OCI-LY7 (cell line): ENCODE measurements around the gene VPS72. TPM values are rescaled to one million over a fixed set of nuclear protein-coding genes. Genes with fewer than 3 reads are reported as not detected.

ENCODE experiments used
- BruUV-seq: library from RNA; stranded (reverse); fragments of 400-500 nt; replicated peaks from 2 replicates; lab custom pipeline; 2021; lab: Mats Ljungman, UMichigan
- CTCF ChIA-PET: fragments of 300-600 bp; sonication (Branson Sonifier 250); formaldehyde crosslinking; loops from one replicate; lab custom pipeline; 2022; ENCODE audit warnings: antibody characterized with exemption; ENCODE audit not compliant: unreplicated experiment; lab: Charles Lee
- POLR2A ChIA-PET: fragments of 300-600 bp; sonication (Branson Sonifier 250); formaldehyde crosslinking; loops from one replicate; lab custom pipeline; 2022; ENCODE audit warnings: antibody characterized with exemption; lab: Charles Lee
- DNase-seq: peaks from one replicate; pipeline ENCODE4 v3.0.0-alpha.2; 2015; ENCODE audit warnings: low spot score
- H2AFZ ChIP-seq: fragments of 200-600 bp; sonication (generic), shearing (Covaris generic); 2 replicates; pipeline ENCODE4 v1.6.1; 2014; ENCODE audit warnings: mild to moderate bottlenecking, antibody characterized with exemption, low read length, moderate library complexity
- H3K27ac ChIP-seq: fragments of 200-600 bp; sonication (generic); 2 replicates; pipeline ENCODE4 v1.5.1; 2014; ENCODE audit warnings: mixed run types, low read depth, mild to moderate bottlenecking, moderate library complexity, low read length, inconsistent platforms; ENCODE audit not compliant: poor library complexity, severe bottlenecking
- H3K36me3 ChIP-seq: fragments of 200-600 bp; sonication (generic); 2 replicates; pipeline ENCODE4 v1.6.1; 2014; ENCODE audit warnings: mild to moderate bottlenecking, antibody characterized with exemption, low read length, moderate library complexity, mixed read lengths; ENCODE audit not compliant: insufficient read depth
- H3K4me1 ChIP-seq: fragments of 200-600 bp; sonication (generic); 2 replicates; pipeline ENCODE4 v1.5.1; 2014; ENCODE audit warnings: mild to moderate bottlenecking, low read length; ENCODE audit not compliant: insufficient read depth, poor library complexity, severe bottlenecking
- H3K4me2 ChIP-seq: fragments of 200-600 bp; sonication (generic); 2 replicates; pipeline ENCODE4 v1.6.1; 2014; ENCODE audit warnings: mild to moderate bottlenecking, low read length
- H3K4me3 ChIP-seq: fragments of 200-600 bp; sonication (generic); 2 replicates; pipeline ENCODE4 v1.5.1; 2014; ENCODE audit warnings: mild to moderate bottlenecking, low read depth, low read length; ENCODE audit not compliant: poor library complexity, severe bottlenecking
- H3K79me2 ChIP-seq: fragments of 200-600 bp; sonication (generic); 2 replicates; pipeline ENCODE4 v1.6.1; 2016; ENCODE audit warnings: low read depth, mild to moderate bottlenecking, low read length, moderate library complexity, mixed read lengths; ENCODE audit not compliant: insufficient read depth
- H3K9me2 ChIP-seq: fragments of 200-600 bp; sonication (generic); 2 replicates; pipeline ENCODE4 v1.6.1; 2016; ENCODE audit warnings: mild to moderate bottlenecking, low read length, mixed read lengths; ENCODE audit not compliant: insufficient read depth
- H3K9me3 ChIP-seq: fragments of 200-600 bp; sonication (generic); 2 replicates; pipeline ENCODE4 v1.6.1; 2014; ENCODE audit warnings: mild to moderate bottlenecking, mixed run types, low read length, mixed read lengths
- H4K20me1 ChIP-seq: fragments of 200-600 bp; sonication (generic); 2 replicates; pipeline ENCODE4 v1.6.1; 2014; ENCODE audit warnings: mild to moderate bottlenecking, antibody characterized with exemption, low read length, moderate library complexity, mixed read lengths; ENCODE audit not compliant: insufficient read depth
- CTCF ChIP-seq: fragments of 200-600 bp; sonication (generic); conservative IDR thresholded peaks from 2 replicates; pipeline ENCODE4 v1.5.1; 2014; ENCODE audit warnings: mild to moderate bottlenecking, antibody characterized with exemption, low read length, moderate library complexity, mixed read lengths
- EZH2phosphoT487 ChIP-seq: fragments of 200-600 bp; sonication (generic); IDR thresholded peaks from 2 replicates; pipeline ENCODE4 v1.6.1; 2018; ENCODE audit warnings: low read depth, borderline replicate concordance, mild to moderate bottlenecking, mixed run types, antibody characterized with exemption, low read length, moderate library complexity, mixed read lengths
- intact Hi-C: fragments of 100-400 bp; cut with micrococcal nuclease; formaldehyde crosslinking; loops from one replicate; pipeline ENCODE4 v1.10.0; 2022; ENCODE audit not compliant: unreplicated experiment
- total RNA-seq, 2 experiments: library from RNA; depleted of rRNA in 1 of 2; stranded (reverse); fragments of >200 nt in 1 of 2; shearing (Covaris generic) in 1 of 2; gene quantifications; 2 replicates each; pipeline ENCODE4 v1.2.3, GENCODE V29; 2014 to 2022

VPS72 gene
- total RNA-seq, 2 experiments from 2014 or later: 51.1 to 54.3 TPM

GRCh38 chr1:151237678-151238466 lies 47.9 kb upstream of the VPS72 start:
- peak overlapping the region; percentile 10; the same call in 1 of the 2 replicates for H3K4me2 ChIP-seq
- H3K36me3 ChIP-seq: peaks cover 99% of the 10 kb centered on the region
- H3K4me1 ChIP-seq: peaks cover 13% of the 10 kb centered on the region
- H3K9me2 ChIP-seq: no peaks in the 10 kb centered on the region
- BruUV-seq: no TSS peak
- ChIA-PET CTCF (no interaction called here), POLR2A (interaction anchor here (1.6 kb wide), 1 partner anchor 11 kb away, joined by 3 read pairs; no protein-coding TSS in a partner anchor)
- H3K9me3 ChIP-seq: no peaks in the 10 kb centered on the region
- peak; percentile 46 for DNase-seq
- no peak overlapping the region for H2AFZ ChIP-seq
- TF ChIP-seq EZH2phosphoT487: no peak
- no peak for TF ChIP-seq CTCF
- H3K4me3 ChIP-seq: no peak overlapping the region
- H3K27ac ChIP-seq: peak overlapping the region; percentile 34
- no peaks in the 10 kb centered on the region for H3K79me2 ChIP-seq
- intact Hi-C loops: no loop called here
- H4K20me1 ChIP-seq: no peaks in the 10 kb centered on the region

- DNase-seq: no peak
- Histone ChIP-seq H3K27ac (no peak overlapping the region), H3K36me3 (peaks cover 99% of the 10 kb centered on the region), H3K9me3 (no peaks in the 10 kb centered on the region), H3K4me2 (no peak overlapping the region), H3K79me2 (no peaks in the 10 kb centered on the region), H3K4me3 (no peak overlapping the region), H4K20me1 (no peaks in the 10 kb centered on the region), H2AFZ (no peak overlapping the region), H3K9me2 (no peaks in the 10 kb centered on the region), H3K4me1 (peaks cover 13% of the 10 kb centered on the region)
- intact Hi-C loops: no loop called here
- ChIA-PET POLR2A (interaction anchor here (0.6 kb wide), 1 partner anchor 27 kb away, joined by 3 read pairs; no protein-coding TSS in a partner anchor), CTCF (no interaction called here)
- TF ChIP-seq EZH2phosphoT487: no peak
- TF ChIP-seq CTCF: no peak
- BruUV-seq: no TSS peak
Measured at GRCh38 chr1:151235235-151235634, 45.2 kb upstream of the VPS72 start.

GRCh38 chr1:151222130-151222529 lies 32.1 kb upstream of the VPS72 start:
- peaks cover 64% of the 10 kb centered on the region for H3K79me2 ChIP-seq
- no peak for DNase-seq
- no peak for TF ChIP-seq CTCF
- no peak for TF ChIP-seq EZH2phosphoT487
- H3K4me1 ChIP-seq: no peaks in the 10 kb centered on the region
- H3K4me2 ChIP-seq: no peak overlapping the region
- H4K20me1 ChIP-seq: no peaks in the 10 kb centered on the region
- intact Hi-C loops: no loop called here
- H3K27ac ChIP-seq: no peak overlapping the region
- peaks cover 80% of the 10 kb centered on the region for H3K36me3 ChIP-seq
- H3K9me2 ChIP-seq: no peaks in the 10 kb centered on the region
- BruUV-seq: no TSS peak
- no peak overlapping the region for H2AFZ ChIP-seq
- no peaks in the 10 kb centered on the region for H3K9me3 ChIP-seq
- POLR2A ChIA-PET: interaction anchor here (0.8 kb wide), 1 partner anchor 10 kb away, joined by 3 read pairs; no protein-coding TSS in a partner anchor
- CTCF ChIA-PET: no interaction called here
- no peak overlapping the region for H3K4me3 ChIP-seq
